CD4-positive, alpha-beta memory T cell (primary cell): ENCODE measurements around the gene FGFBP2. TPM values are rescaled to one million over a fixed set of nuclear protein-coding genes. Genes with fewer than 3 reads are reported as not detected.

Source experiments
- CTCF ChIA-PET: fragments of 350-600 bp; sonication (Branson Sonifier 250); formaldehyde crosslinking; loops from one replicate; lab custom pipeline; 2021; ENCODE audit warnings: inconsistent platforms; ENCODE audit not compliant: partially characterized antibody; lab: Charles Lee
- POLR2A ChIA-PET: fragments of 350-600 bp; sonication (Branson Sonifier 250); formaldehyde crosslinking; loops from one replicate; lab custom pipeline; 2021; ENCODE audit not compliant: partially characterized antibody; lab: Charles Lee
- DNase-seq, 5 donors: peaks; one replicate each; pipeline versions ENCODE4 v3.0.0 to v3.0.0-alpha.2; 2020 to 2022; ENCODE audit warnings: mixed read lengths in 1 of 5
- H3K27ac ChIP-seq: one replicate; pipeline ENCODE4 v1.7.0; 2013; ENCODE audit warnings: low read depth, low read length
- H3K27me3 ChIP-seq: 2 replicates; pipeline ENCODE4 v1.7.0; 2013; ENCODE audit warnings: mild to moderate bottlenecking, low read length, moderate library complexity; ENCODE audit not compliant: insufficient read depth
- H3K36me3 ChIP-seq: 2 replicates; pipeline ENCODE4 v1.7.0; 2013; ENCODE audit warnings: mild to moderate bottlenecking, low read length, moderate library complexity; ENCODE audit not compliant: insufficient read depth
- H3K4me1 ChIP-seq: 2 replicates; pipeline ENCODE4 v1.7.0; 2013; ENCODE audit warnings: mild to moderate bottlenecking, low read length, moderate library complexity; ENCODE audit not compliant: insufficient read depth
- H3K4me3 ChIP-seq, 2 donors: one replicate each; pipeline ENCODE4 v1.7.0; 2013; ENCODE audit warnings: low read length in 2 of 2, mild to moderate bottlenecking in 1 of 2
- H3K9me3 ChIP-seq, 2 donors: one replicate each; pipeline ENCODE4 v1.7.0; 2013; ENCODE audit warnings: low read length in 2 of 2, control low read depth in 1 of 2; ENCODE audit not compliant: control insufficient read depth in 1 of 2
- H3K27ac Mint-ChIP-seq, 7 donors: one replicate each; pipeline ENCODE4 v1.8.0; 2020 to 2021; ENCODE audit warnings: mixed read lengths in 7 of 7, mild to moderate bottlenecking in 6 of 7, inconsistent platforms in 3 of 7, moderate library complexity in 3 of 7
- H3K27me3 Mint-ChIP-seq, 2 donors: one replicate each; pipeline ENCODE4 v1.8.0; 2020 to 2021; ENCODE audit warnings: mixed read lengths in 2 of 2
- H3K36me3 Mint-ChIP-seq, 2 donors: one replicate each; pipeline ENCODE4 v1.8.0; 2020 to 2021; ENCODE audit warnings: mixed read lengths in 2 of 2, inconsistent platforms in 1 of 2, mild to moderate bottlenecking in 1 of 2
- H3K4me1 Mint-ChIP-seq, 4 donors: one replicate each; pipeline ENCODE4 v1.8.0; 2020 to 2021; ENCODE audit warnings: mixed read lengths in 4 of 4, mild to moderate bottlenecking in 1 of 4
- H3K4me3 Mint-ChIP-seq, 8 donors: one replicate each; pipeline ENCODE4 v1.8.0; 2020 to 2021; ENCODE audit warnings: mixed read lengths in 8 of 8, mild to moderate bottlenecking in 7 of 8, moderate library complexity in 6 of 8, inconsistent platforms in 3 of 8
- H3K9me3 Mint-ChIP-seq, 8 donors: one replicate each; pipeline ENCODE4 v1.8.0; 2020 to 2021; ENCODE audit warnings: mixed read lengths in 8 of 8, mild to moderate bottlenecking in 5 of 8, inconsistent platforms in 3 of 8, moderate library complexity in 1 of 8
- intact Hi-C: fragments of 100-400 bp; cut with micrococcal nuclease; formaldehyde crosslinking; loops from one replicate; pipeline ENCODE4 v1.15.1; 2023
- polyA plus RNA-seq, 2 donors: library from polyadenylated mRNA; unstranded; fragments of 300-500 nt; fragmentation: Illumina TruSeq; gene quantifications; one replicate each; pipeline ENCODE4 v1.2.3, GENCODE V29; 2021
- total RNA-seq, 2 experiments: library from RNA; stranded (reverse); gene quantifications; one replicate each; pipeline ENCODE4 v1.2.3, GENCODE V29; 2021

FGFBP2 gene
- total and polyA plus RNA-seq, 4 experiments from 2014 or later = 0.22 to 0.38 TPM; not detected in 2

DNA sequence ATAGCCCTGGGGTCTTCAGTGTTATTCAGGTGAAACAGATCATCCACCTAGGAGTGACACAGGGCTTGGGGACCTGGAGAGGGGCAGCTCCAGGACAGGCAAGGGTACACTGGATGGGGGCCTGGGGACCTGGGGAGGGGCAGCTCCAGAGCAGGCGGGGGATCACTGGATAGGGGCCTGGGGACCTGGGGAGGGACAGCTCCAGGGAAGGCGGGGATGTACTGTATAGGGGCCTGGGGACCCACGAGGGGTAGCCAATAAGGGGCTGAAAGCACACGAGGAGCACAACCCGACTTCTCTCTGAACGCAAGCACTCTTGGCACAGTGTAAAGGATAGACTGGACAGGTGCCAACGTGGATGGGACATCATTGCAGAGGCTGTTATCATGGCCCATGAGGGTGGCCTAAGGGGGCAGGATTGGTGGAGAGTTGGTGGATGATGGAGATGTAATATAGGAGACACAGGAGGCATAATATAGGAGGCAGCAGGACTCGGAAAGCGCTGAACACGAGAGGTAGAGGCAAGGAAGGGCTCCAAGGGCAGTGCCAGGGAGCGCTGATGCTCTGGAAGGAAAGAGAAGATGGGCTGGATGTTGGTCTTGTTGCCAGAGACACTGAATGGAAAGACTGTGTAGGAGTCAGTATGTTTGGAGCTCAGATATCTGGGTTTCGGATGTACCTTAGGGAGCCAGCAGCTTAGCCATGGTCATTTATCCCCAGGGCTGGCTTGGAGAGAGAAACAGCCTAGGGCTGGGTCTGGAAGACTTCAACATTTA lies 37.9 kb upstream of the FGFBP2 start:
- no peak for DNase-seq
- no peak overlapping the region for H3K4me3 ChIP-seq
- peaks cover 3 to 11% of the 10 kb centered on the region in 2 donors for H3K27me3 Mint-ChIP-seq
- H3K36me3 ChIP-seq = no peaks in the 10 kb centered on the region
- H3K27ac Mint-ChIP-seq = no peak overlapping the region
- no peak overlapping the region for H3K27ac ChIP-seq
- intact Hi-C loops = loop anchor here (1.0 to 5.0 kb wide), 3 partner anchors 119 to 769 kb away; no protein-coding TSS in a partner anchor
- peaks cover 0 to 1% (median 0%) of the 10 kb centered on the region in 4 donors for H3K4me1 Mint-ChIP-seq
- no peaks in the 10 kb centered on the region for H3K27me3 ChIP-seq
- CTCF ChIA-PET = interaction anchor here (1.0 to 1.9 kb wide), 8 partner anchors 8 to 273 kb away, joined by 3 to 7 read pairs (median 5); no protein-coding TSS in a partner anchor
- H3K36me3 Mint-ChIP-seq = no peaks in the 10 kb centered on the region
- H3K4me3 Mint-ChIP-seq = no peak overlapping the region
- H3K9me3 Mint-ChIP-seq = no peaks in the 10 kb centered on the region
- no peaks in the 10 kb centered on the region for H3K9me3 ChIP-seq
- H3K4me1 ChIP-seq = no peaks in the 10 kb centered on the region
- POLR2A ChIA-PET = no interaction called here

DNA sequence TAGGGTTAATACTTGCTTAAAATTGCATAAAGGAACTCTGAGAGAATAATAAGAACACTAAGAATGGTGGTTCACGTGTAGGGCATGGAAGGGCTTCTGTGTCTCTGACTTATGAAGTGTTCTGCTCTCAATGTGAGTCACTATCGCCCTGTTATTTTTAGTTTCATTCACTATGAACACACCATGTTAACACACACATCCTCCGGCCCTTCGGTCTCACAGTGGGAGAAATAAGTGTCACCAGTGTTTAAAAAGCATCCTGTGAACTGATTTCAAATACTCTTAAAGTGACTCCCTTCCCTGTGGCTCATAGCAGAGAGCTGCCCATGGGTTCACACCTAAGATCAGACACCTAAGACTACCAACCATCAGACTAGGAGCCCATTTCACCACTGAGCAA lies 33.8 kb upstream of the FGFBP2 start:
- Histone ChIP-seq H3K36me3 (no peaks in the 10 kb centered on the region), H3K27ac (no peak overlapping the region), H3K9me3 (no peaks in the 10 kb centered on the region), H3K27me3 (no peaks in the 10 kb centered on the region), H3K4me3 (no peak overlapping the region), H3K4me1 (no peaks in the 10 kb centered on the region)
- H3K4me1 Mint-ChIP-seq = no peaks in the 10 kb centered on the region
- no peak overlapping the region for H3K4me3 Mint-ChIP-seq
- intact Hi-C loops = no loop called here
- peaks cover 11 to 14% of the 10 kb centered on the region in 2 donors for H3K27me3 Mint-ChIP-seq
- no peak for DNase-seq
- CTCF ChIA-PET = interaction anchor here (0.9 to 1.3 kb wide), 3 partner anchors 8 to 191 kb away, joined by 3 to 4 read pairs (median 3); no protein-coding TSS in a partner anchor
- H3K36me3 Mint-ChIP-seq = no peaks in the 10 kb centered on the region
- POLR2A ChIA-PET = no interaction called here
- no peaks in the 10 kb centered on the region for H3K9me3 Mint-ChIP-seq
- H3K27ac Mint-ChIP-seq = peak overlapping the region in 1 of 7 donors; percentile 49

DNA sequence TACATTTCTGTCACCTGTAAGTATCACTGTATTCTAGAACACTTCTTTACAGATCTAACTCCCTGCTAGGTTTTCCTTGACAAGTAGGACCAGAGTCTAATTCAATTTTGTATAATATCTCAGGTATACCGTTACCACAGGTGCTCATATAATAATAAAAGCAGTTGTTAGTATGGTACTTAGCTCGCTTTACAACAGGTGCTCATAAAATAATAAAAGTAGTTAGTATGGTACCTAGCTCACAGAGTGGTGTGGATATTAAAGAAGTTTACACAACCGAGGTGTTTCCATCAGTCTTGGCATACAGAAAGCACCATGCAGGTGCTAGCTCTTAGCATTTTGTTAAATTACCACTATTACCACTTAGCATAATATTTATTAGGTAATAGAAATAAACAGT lies 32.9 kb upstream of the FGFBP2 start:
- no peaks in the 10 kb centered on the region for H3K9me3 Mint-ChIP-seq
- Histone ChIP-seq H3K4me3 (no peak overlapping the region), H3K27me3 (no peaks in the 10 kb centered on the region), H3K27ac (no peak overlapping the region), H3K4me1 (no peaks in the 10 kb centered on the region), H3K9me3 (no peaks in the 10 kb centered on the region), H3K36me3 (no peaks in the 10 kb centered on the region)
- CTCF ChIA-PET = interaction anchor here (0.9 to 1.2 kb wide), 2 partner anchors 9 to 190 kb away, joined by 3 to 4 read pairs; no protein-coding TSS in a partner anchor
- intact Hi-C loops = no loop called here
- H3K27me3 Mint-ChIP-seq = peaks cover 15 to 18% of the 10 kb centered on the region in 2 donors
- H3K36me3 Mint-ChIP-seq = no peaks in the 10 kb centered on the region
- POLR2A ChIA-PET = no interaction called here
- DNase-seq = no peak
- H3K4me3 Mint-ChIP-seq = no peak overlapping the region
- no peak overlapping the region for H3K27ac Mint-ChIP-seq
- H3K4me1 Mint-ChIP-seq = no peaks in the 10 kb centered on the region

DNA sequence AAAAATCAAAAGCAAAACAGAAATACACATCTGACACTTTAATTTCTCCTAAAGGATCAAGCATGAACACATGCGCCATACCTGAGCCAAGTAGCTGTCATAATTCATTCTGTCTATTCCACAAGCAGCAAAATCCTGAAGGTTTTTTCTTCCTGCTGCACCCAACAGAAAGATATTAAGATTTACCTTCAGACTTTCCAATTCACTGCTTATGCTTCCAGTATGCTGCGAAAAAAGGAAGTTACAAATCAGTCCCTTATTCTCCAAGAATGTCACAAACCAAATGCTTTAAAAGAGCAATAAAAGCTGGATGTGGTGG lies 29.2 kb upstream of the FGFBP2 start:
- no peaks in the 10 kb centered on the region for H3K4me1 ChIP-seq
- DNase-seq = no peak
- H3K27me3 Mint-ChIP-seq = peaks cover 21 to 24% of the 10 kb centered on the region in 2 donors
- no peak overlapping the region for H3K4me3 Mint-ChIP-seq
- no peaks in the 10 kb centered on the region for H3K36me3 Mint-ChIP-seq
- H3K9me3 ChIP-seq = no peaks in the 10 kb centered on the region
- no peak overlapping the region for H3K27ac Mint-ChIP-seq
- no peaks in the 10 kb centered on the region for H3K27me3 ChIP-seq
- no peaks in the 10 kb centered on the region for H3K36me3 ChIP-seq
- no peak overlapping the region for H3K27ac ChIP-seq
- H3K4me3 ChIP-seq = no peak overlapping the region
- intact Hi-C loops = no loop called here
- ChIA-PET CTCF (interaction anchor here (1.8 kb wide), 1 partner anchor 10 kb away, joined by 6 read pairs; no protein-coding TSS in a partner anchor), POLR2A (no interaction called here)
- no peaks in the 10 kb centered on the region for H3K4me1 Mint-ChIP-seq
- no peaks in the 10 kb centered on the region for H3K9me3 Mint-ChIP-seq

DNA sequence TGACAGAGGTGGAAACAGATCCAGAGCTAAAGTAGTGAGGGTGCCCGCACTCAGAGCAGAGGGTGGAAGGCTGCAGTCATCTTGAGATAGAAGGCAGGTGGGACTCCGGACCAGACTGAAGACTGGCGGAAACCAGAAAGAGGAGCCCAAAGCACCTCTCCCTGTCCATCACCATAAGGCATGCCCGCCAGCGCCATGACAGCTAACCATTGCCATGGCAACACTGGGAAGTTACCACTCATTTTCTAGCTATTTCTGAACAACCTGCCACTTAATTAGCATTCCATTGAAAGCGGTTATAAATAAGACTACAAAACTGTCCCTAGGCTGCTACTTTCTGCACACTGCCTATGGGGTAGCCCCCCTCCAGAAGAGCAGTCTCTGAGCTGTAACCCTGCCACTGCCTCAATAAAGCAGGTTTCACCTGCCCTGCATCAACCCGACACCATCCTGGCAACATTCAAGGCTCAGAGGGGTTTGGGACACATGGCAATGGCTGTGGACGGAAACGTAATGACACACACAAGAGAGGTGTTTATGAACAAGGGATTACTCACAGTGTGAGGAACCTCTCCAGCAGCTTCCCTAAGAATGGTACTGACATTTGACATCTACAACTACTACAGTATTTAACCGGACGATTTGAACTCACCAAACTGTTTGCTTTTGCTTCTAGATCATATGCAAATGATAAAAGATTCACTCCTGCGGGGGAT lies 27.8 kb upstream of the FGFBP2 start:
- Histone ChIP-seq H3K27ac (no peak overlapping the region), H3K27me3 (no peaks in the 10 kb centered on the region), H3K4me3 (no peak overlapping the region), H3K4me1 (no peaks in the 10 kb centered on the region), H3K9me3 (no peaks in the 10 kb centered on the region), H3K36me3 (no peaks in the 10 kb centered on the region)
- Mint-ChIP-seq H3K27ac (no peak overlapping the region), H3K4me1 (no peaks in the 10 kb centered on the region), H3K36me3 (no peaks in the 10 kb centered on the region), H3K9me3 (no peaks in the 10 kb centered on the region), H3K27me3 (peaks cover 20 to 26% of the 10 kb centered on the region in 2 donors), H3K4me3 (no peak overlapping the region)
- intact Hi-C loops = no loop called here
- ChIA-PET CTCF (interaction anchor here (1.2 kb wide), 1 partner anchor 11 kb away, joined by 5 read pairs; no protein-coding TSS in a partner anchor), POLR2A (no interaction called here)
- DNase-seq = no peak

DNA sequence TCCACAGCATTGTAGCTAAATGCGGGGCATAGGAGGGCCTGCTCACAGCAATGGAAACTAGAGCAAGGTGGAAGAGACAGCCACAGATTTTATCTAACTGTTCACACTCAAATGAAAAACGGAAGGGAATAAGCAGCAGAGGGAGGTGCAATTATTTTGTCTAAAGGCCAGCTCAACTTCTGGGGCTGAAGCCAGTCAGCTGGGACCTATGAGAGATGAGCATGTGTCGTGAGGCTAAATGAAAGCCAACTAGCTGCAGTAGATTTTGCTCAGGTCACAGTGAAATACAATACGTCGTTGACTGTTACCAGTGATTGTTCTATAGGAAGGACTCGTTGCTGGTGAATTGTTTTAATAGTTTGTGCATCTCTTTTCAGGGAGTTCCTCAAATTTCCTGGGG lies 26.4 kb upstream of the FGFBP2 start:
- CTCF ChIA-PET = interaction anchor here (0.7 kb wide), 1 partner anchor 12 kb away, joined by 3 read pairs; no protein-coding TSS in a partner anchor
- H3K36me3 ChIP-seq = no peaks in the 10 kb centered on the region
- intact Hi-C loops = no loop called here

DNA sequence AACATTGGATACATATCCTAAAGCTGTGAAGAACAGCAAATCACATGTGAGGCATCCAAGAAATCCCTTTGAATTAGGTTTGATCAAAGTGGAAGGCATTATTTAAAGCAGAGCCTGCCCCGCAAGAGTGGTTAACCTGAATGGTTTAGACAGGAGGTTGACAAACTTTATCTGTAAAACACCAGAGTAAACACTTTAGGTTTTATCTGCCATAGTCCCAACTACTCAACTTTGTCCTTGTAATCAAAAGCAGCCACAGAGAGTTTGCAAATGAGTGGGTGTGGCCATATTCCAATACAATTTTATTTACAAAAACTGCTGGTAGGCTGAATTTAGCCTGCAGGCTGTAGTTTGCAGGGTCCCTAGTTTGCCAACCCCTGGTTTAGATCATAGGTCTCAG lies 25.2 kb upstream of the FGFBP2 start:
- Mint-ChIP-seq H3K27me3 (peaks cover 24 to 28% of the 10 kb centered on the region in 2 donors), H3K36me3 (no peaks in the 10 kb centered on the region), H3K4me1 (no peaks in the 10 kb centered on the region), H3K4me3 (no peak overlapping the region), H3K27ac (no peak overlapping the region), H3K9me3 (no peaks in the 10 kb centered on the region)
- ChIA-PET CTCF (no interaction called here), POLR2A (no interaction called here)
- H3K9me3 ChIP-seq = no peaks in the 10 kb centered on the region
- H3K27ac ChIP-seq = no peak overlapping the region
- DNase-seq = no peak
- H3K4me1 ChIP-seq = no peaks in the 10 kb centered on the region
- H3K27me3 ChIP-seq = no peaks in the 10 kb centered on the region
- no peak overlapping the region for H3K4me3 ChIP-seq
- intact Hi-C loops = no loop called here
- H3K36me3 ChIP-seq = no peaks in the 10 kb centered on the region

More for the DNA sequence above, 26.4 kb upstream of the FGFBP2 start:
- H3K36me3 Mint-ChIP-seq = no peaks in the 10 kb centered on the region
- no peaks in the 10 kb centered on the region for H3K4me1 Mint-ChIP-seq
- Histone ChIP-seq H3K27me3 (no peaks in the 10 kb centered on the region), H3K4me1 (no peaks in the 10 kb centered on the region), H3K27ac (no peak overlapping the region), H3K4me3 (no peak overlapping the region), H3K9me3 (no peaks in the 10 kb centered on the region)
- H3K4me3 Mint-ChIP-seq = no peak overlapping the region
- POLR2A ChIA-PET = no interaction called here
- H3K27me3 Mint-ChIP-seq = peaks cover 19 to 28% of the 10 kb centered on the region in 2 donors
- no peak overlapping the region for H3K27ac Mint-ChIP-seq
- no peaks in the 10 kb centered on the region for H3K9me3 Mint-ChIP-seq
- DNase-seq = no peak
